HUES64 (cell line): ENCODE results near the gene TP53BP2.
"Not testable (repeated sequence)": the region's sequence is repeated elsewhere in the genome, so short reads cannot be mapped to it uniquely, and the experiment has no call there.

Experiments used
- H3K27ac ChIP-seq: 2 replicates; pipeline ENCODE4 v1.7.0; 2013; ENCODE audit warnings: low read depth, low read length, inconsistent platforms
- H3K27me3 ChIP-seq: 2 replicates; pipeline ENCODE4 v1.6.1; 2013; ENCODE audit warnings: mild to moderate bottlenecking, low read length; ENCODE audit not compliant: insufficient read depth
- H3K36me3 ChIP-seq: 2 replicates; pipeline ENCODE4 v1.6.1; 2013; ENCODE audit warnings: mild to moderate bottlenecking, low read length; ENCODE audit not compliant: insufficient read depth
- H3K4me1 ChIP-seq: 2 replicates; pipeline ENCODE4 v1.6.1; 2013; ENCODE audit warnings: mild to moderate bottlenecking, low read length, moderate library complexity; ENCODE audit not compliant: insufficient read depth
- H3K4me3 ChIP-seq: 2 replicates; pipeline ENCODE4 v1.5.1; 2013; ENCODE audit warnings: mild to moderate bottlenecking, low read length, moderate library complexity
- H3K9ac ChIP-seq: 2 replicates; pipeline ENCODE4 v1.6.1; 2013; ENCODE audit warnings: mild to moderate bottlenecking, low read depth, low read length
- H3K9me3 ChIP-seq: 2 replicates; pipeline ENCODE4 v1.6.1; 2013; ENCODE audit warnings: low read depth, low read length; ENCODE audit not compliant: insufficient read depth
- WGBS: fragments of 150-250, 120-280 bp; methylation state at CpG from one replicate; pipeline ENCODE4 v1.1.7; 2013; ENCODE audit warnings: missing lambda C conversion rate; 5-methylcytosine and 5-hydroxymethylcytosine counted together

TP53BP2 gene

GRCh38 chr1:223827193-223827663 lies 18.5 kb downstream of the TP53BP2 start:
- Histone ChIP-seq H3K27me3 (no peaks in the 10 kb centered on the region), H3K9me3 (no peaks in the 10 kb centered on the region), H3K9ac (no peak overlapping the region), H3K4me1 (peaks cover 27% of the 10 kb centered on the region), H3K36me3 (no peaks in the 10 kb centered on the region), H3K27ac (no peak overlapping the region), H3K4me3 (no peak overlapping the region)
- 88% methylated on average over 3 of the region's 3 CpGs for WGBS

GRCh38 chr1:223825767-223826748 lies 19.7 kb downstream of the TP53BP2 start:
- Histone ChIP-seq H3K36me3 (peaks cover 2% of the 10 kb centered on the region; the same call in 1 of the 2 replicates), H3K27ac (no peak overlapping the region), H3K27me3 (no peaks in the 10 kb centered on the region), H3K4me3 (no peak overlapping the region), H3K4me1 (peaks cover 27% of the 10 kb centered on the region), H3K9me3 (no peaks in the 10 kb centered on the region), H3K9ac (no peak overlapping the region)
- 88% methylated on average over 9 of the region's 11 CpGs for WGBS

GRCh38 chr1:223824712-223825111 lies 21.0 kb downstream of the TP53BP2 start:
- no peak overlapping the region for H3K27ac ChIP-seq
- peaks cover 36% of the 10 kb centered on the region for H3K4me1 ChIP-seq
- no peaks in the 10 kb centered on the region for H3K27me3 ChIP-seq
- 86% methylated on average over 4 of the region's 4 CpGs for WGBS
- H3K9me3 ChIP-seq = no peaks in the 10 kb centered on the region
- peaks cover 16% of the 10 kb centered on the region for H3K36me3 ChIP-seq
- H3K9ac ChIP-seq = no peak overlapping the region
- no peak overlapping the region for H3K4me3 ChIP-seq

GRCh38 chr1:223824287-223824686 lies 21.5 kb downstream of the TP53BP2 start:
- H3K27ac ChIP-seq = no peak overlapping the region
- H3K4me1 ChIP-seq = peaks cover 37% of the 10 kb centered on the region
- WGBS = 93% methylated on average over 9 of the region's 9 CpGs

GRCh38 chr1:223820971-223821370 lies 24.8 kb downstream of the TP53BP2 start:
- H3K4me3 ChIP-seq = no peak overlapping the region
- no peaks in the 10 kb centered on the region for H3K9me3 ChIP-seq
- no peak overlapping the region for H3K9ac ChIP-seq
- H3K27ac ChIP-seq = no peak overlapping the region
- no peaks in the 10 kb centered on the region for H3K27me3 ChIP-seq
- peaks cover 26% of the 10 kb centered on the region for H3K36me3 ChIP-seq
- WGBS = 92% methylated on average over 11 of the region's 11 CpGs
- H3K4me1 ChIP-seq = peaks cover 26% of the 10 kb centered on the region

More at GRCh38 chr1:223824287-223824686, 21.5 kb downstream of the TP53BP2 start:
- H3K9me3 ChIP-seq = no peaks in the 10 kb centered on the region
- H3K27me3 ChIP-seq = no peaks in the 10 kb centered on the region
- no peak overlapping the region for H3K4me3 ChIP-seq
- no peak overlapping the region for H3K9ac ChIP-seq
- peaks cover 18% of the 10 kb centered on the region for H3K36me3 ChIP-seq

- H3K9me3 ChIP-seq = no peaks in the 10 kb centered on the region
- 84% methylated on average over 2 of the region's 2 CpGs for WGBS
- H3K27me3 ChIP-seq = no peaks in the 10 kb centered on the region
- no peak overlapping the region for H3K27ac ChIP-seq
- peaks cover 29% of the 10 kb centered on the region for H3K36me3 ChIP-seq
- peaks cover 22% of the 10 kb centered on the region for H3K4me1 ChIP-seq
- H3K4me3 ChIP-seq = no peak overlapping the region
- H3K9ac ChIP-seq = no peak overlapping the region
Observed at GRCh38 chr1:223820515-223820858, 25.3 kb downstream of the TP53BP2 start.

GRCh38 chr1:223819730-223820514 lies 25.8 kb downstream of the TP53BP2 start:
- Histone ChIP-seq H3K27me3 (no peaks in the 10 kb centered on the region), H3K4me3 (no peak overlapping the region), H3K36me3 (peaks cover 34% of the 10 kb centered on the region), H3K27ac (no peak overlapping the region), H3K9ac (no peak overlapping the region), H3K9me3 (no peaks in the 10 kb centered on the region), H3K4me1 (peaks cover 22% of the 10 kb centered on the region)
- 84% methylated on average over 3 of the region's 4 CpGs for WGBS

- peaks cover 10% of the 10 kb centered on the region; the same call in 1 of the 2 replicates for H3K4me1 ChIP-seq
- peaks cover 54% of the 10 kb centered on the region for H3K36me3 ChIP-seq
- not testable (repeated sequence) for H3K9me3 ChIP-seq
Observed at GRCh38 chr1:223817265-223817664, 28.5 kb downstream of the TP53BP2 start.

GRCh38 chr1:223815865-223816264 lies 29.9 kb downstream of the TP53BP2 start:
- Histone ChIP-seq H3K27ac (no peak overlapping the region), H3K9me3 (no peaks in the 10 kb centered on the region), H3K27me3 (no peaks in the 10 kb centered on the region), H3K4me3 (no peak overlapping the region), H3K36me3 (peaks cover 64% of the 10 kb centered on the region), H3K4me1 (peaks cover 10% of the 10 kb centered on the region; the same call in 1 of the 2 replicates), H3K9ac (no peak overlapping the region)
- WGBS = 96% methylated on average over 3 of the region's 3 CpGs

More at GRCh38 chr1:223817265-223817664, 28.5 kb downstream of the TP53BP2 start:
- H3K9ac ChIP-seq, H3K27me3 ChIP-seq, H3K27ac ChIP-seq, H3K4me3 ChIP-seq: not testable (repeated sequence)

GRCh38 chr1:223815020-223815853 lies 30.5 kb downstream of the TP53BP2 start:
- no peak overlapping the region for H3K9ac ChIP-seq
- no peak overlapping the region for H3K4me3 ChIP-seq
- no peaks in the 10 kb centered on the region for H3K27me3 ChIP-seq
- H3K4me1 ChIP-seq = peaks cover 6% of the 10 kb centered on the region; the same call in 1 of the 2 replicates
- H3K9me3 ChIP-seq = no peaks in the 10 kb centered on the region
- H3K27ac ChIP-seq = no peak overlapping the region
- 91% methylated on average over 4 of the region's 4 CpGs for WGBS
- H3K36me3 ChIP-seq = peaks cover 64% of the 10 kb centered on the region
